GM19351 (cell line): ENCODE measurements around the gene NF2.

ENCODE experiments used
- ATAC-seq: cut with Tn5 transposase; IDR thresholded peaks from one replicate; pipeline ENCODE4 v1.9.1; 2021; ENCODE audit warnings: mild to moderate bottlenecking, moderate library complexity; ENCODE audit not compliant: unreplicated experiment

NF2 gene

GRCh38 chr22:29738118-29738815 is 134.8 kb downstream of the NF2 start:
- no peak for ATAC-seq

- no peak for ATAC-seq
Measured at GRCh38 chr22:29739346-29739875, 136.0 kb downstream of the NF2 start.

GRCh38 chr22:29740216-29740615 is 136.8 kb downstream of the NF2 start:
- no peak for ATAC-seq

GRCh38 chr22:29741926-29742325 is 138.5 kb downstream of the NF2 start:
- no peak for ATAC-seq

GRCh38 chr22:29742326-29742725 is 138.9 kb downstream of the NF2 start:
- no peak for ATAC-seq

- ATAC-seq = no peak
Measured at GRCh38 chr22:29744902-29745301, 141.5 kb downstream of the NF2 start.

GRCh38 chr22:29747832-29748231 is 144.4 kb downstream of the NF2 start:
- no peak for ATAC-seq
